ENCODE data around the gene ZDHHC14.

- TF ChIP-seq, protein P1, sequence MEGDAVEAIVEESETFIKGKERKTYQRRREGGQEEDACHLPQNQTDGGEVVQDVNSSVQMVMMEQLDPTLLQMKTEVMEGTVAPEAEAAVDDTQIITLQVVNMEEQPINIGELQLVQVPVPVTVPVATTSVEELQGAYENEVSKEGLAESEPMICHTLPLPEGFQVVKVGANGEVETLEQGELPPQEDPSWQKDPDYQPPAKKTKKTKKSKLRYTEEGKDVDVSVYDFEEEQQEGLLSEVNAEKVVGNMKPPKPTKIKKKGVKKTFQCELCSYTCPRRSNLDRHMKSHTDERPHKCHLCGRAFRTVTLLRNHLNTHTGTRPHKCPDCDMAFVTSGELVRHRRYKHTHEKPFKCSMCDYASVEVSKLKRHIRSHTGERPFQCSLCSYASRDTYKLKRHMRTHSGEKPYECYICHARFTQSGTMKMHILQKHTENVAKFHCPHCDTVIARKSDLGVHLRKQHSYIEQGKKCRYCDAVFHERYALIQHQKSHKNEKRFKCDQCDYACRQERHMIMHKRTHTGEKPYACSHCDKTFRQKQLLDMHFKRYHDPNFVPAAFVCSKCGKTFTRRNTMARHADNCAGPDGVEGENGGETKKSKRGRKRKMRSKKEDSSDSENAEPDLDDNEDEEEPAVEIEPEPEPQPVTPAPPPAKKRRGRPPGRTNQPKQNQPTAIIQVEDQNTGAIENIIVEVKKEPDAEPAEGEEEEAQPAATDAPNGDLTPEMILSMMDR (IDR thresholded peaks at IDR 0.05) = no peak
- TF ChIP-seq POLR2A (IDR thresholded peaks at IDR 0.05) = no peak
These were observed 327.2 kb downstream of the ZDHHC14 start for GRCh38 chr6:157708239-157708638.

Data from thyroid gland (tissue), 4 donors.